Endothelial cell of umbilical vein (primary cell): Measurements from ENCODE around the gene VIPR2. TPM values are rescaled to one million over a fixed set of nuclear protein-coding genes. Genes with fewer than 3 reads are reported as not detected.

Source experiments
- BruUV-seq: library from RNA; stranded (reverse); fragments of 400-500 nt; replicated peaks from 2 replicates; lab custom pipeline; 2021; lab: Mats Ljungman, UMichigan
- CTCF ChIA-PET: fragments of 300-600, 350-600 bp; sonication (Branson Sonifier 250); formaldehyde crosslinking; loops from one replicate; lab custom pipeline; 2021; ENCODE audit warnings: antibody characterized with exemption, inconsistent platforms; lab: Charles Lee
- POLR2A ChIA-PET: fragments of 300-600, 350-600 bp; sonication (Branson Sonifier 250); formaldehyde crosslinking; loops from one replicate; lab custom pipeline; 2021; ENCODE audit warnings: antibody characterized with exemption, inconsistent platforms; lab: Charles Lee
- DNase-seq: peaks from one replicate; pipeline ENCODE4 v3.0.0-alpha.2; 2011; ENCODE audit warnings: low read depth, low spot score
- FAIRE-seq: peaks from 2 replicates; lab custom pipeline; 2011; peaks lifted over from hg19 to GRCh38; lab: Jason Lieb, UNC
- H2AFZ ChIP-seq: 2 replicates; pipeline ENCODE4 v1.6.0; 2012; ENCODE audit warnings: low read depth, low read length, control low read depth, inconsistent platforms
- H3K27ac ChIP-seq: 2 replicates; pipeline ENCODE4 v1.5.1; 2011; ENCODE audit warnings: low read depth, mild to moderate bottlenecking, control low read depth, low read length, moderate library complexity; ENCODE audit not compliant: insufficient read depth
- H3K27me3 ChIP-seq, 2 experiments: 2 replicates each; pipeline versions ENCODE4 v1.6.0 to v1.6.1; 2011; ENCODE audit warnings: low read length in 2 of 2, mixed read lengths in 1 of 2; ENCODE audit not compliant: control insufficient read depth in 2 of 2, insufficient read depth in 2 of 2
- H3K36me3 ChIP-seq, 2 experiments: 2 replicates in 1 of 2; 3 replicates in 1 of 2; pipeline ENCODE4 v1.5.1; 2011; ENCODE audit warnings: low read length in 2 of 2, mild to moderate bottlenecking in 1 of 2, moderate library complexity in 1 of 2; ENCODE audit not compliant: control insufficient read depth in 2 of 2, insufficient read depth in 2 of 2; ENCODE audit errors: extremely low read depth in 1 of 2
- H3K4me1 ChIP-seq: 3 replicates; pipeline ENCODE4 v1.5.1; 2011; ENCODE audit warnings: mild to moderate bottlenecking, low read length; ENCODE audit not compliant: control insufficient read depth, insufficient read depth; ENCODE audit errors: extremely low read depth
- H3K4me2 ChIP-seq: 2 replicates; pipeline ENCODE4 v1.6.1; 2011; ENCODE audit warnings: low read length, control low read depth, mixed read lengths; ENCODE audit not compliant: insufficient read depth
- H3K4me3 ChIP-seq, 3 experiments: fragments of 200-600 bp in 1 of 3; sonication (generic), shearing (Covaris generic) in 1 of 3; replicated peaks in 1 of 3; 2 replicates each; pipeline ENCODE4 v1.5.1; 2011 to 2016; ENCODE audit warnings: control low read depth in 3 of 3, low read length in 3 of 3, mild to moderate bottlenecking in 2 of 3, inconsistent platforms in 1 of 3, low read depth in 1 of 3, moderate library complexity in 1 of 3; ENCODE audit not compliant: insufficient read depth in 1 of 3
- H3K79me2 ChIP-seq: 2 replicates; pipeline ENCODE4 v1.6.0; 2012; ENCODE audit warnings: low read length, inconsistent platforms; ENCODE audit not compliant: control insufficient read depth, insufficient read depth
- H3K9ac ChIP-seq: replicated peaks from 2 replicates; pipeline ENCODE3; 2011; ENCODE audit warnings: low read length, control low read depth; ENCODE audit not compliant: insufficient read depth; ENCODE audit errors: extremely low read depth
- H3K9me1 ChIP-seq: replicated peaks from 3 replicates; pipeline ENCODE4 v1.6.0; 2011; ENCODE audit warnings: mild to moderate bottlenecking, low read length; ENCODE audit not compliant: control insufficient read depth, insufficient read depth; ENCODE audit errors: extremely low read depth
- H3K9me3 ChIP-seq: replicated peaks from 2 replicates; pipeline ENCODE4 v1.5.1; 2012; ENCODE audit warnings: low read length, inconsistent platforms; ENCODE audit not compliant: control insufficient read depth, insufficient read depth
- H4K20me1 ChIP-seq: replicated peaks from 2 replicates; pipeline ENCODE3; 2011; ENCODE audit warnings: mild to moderate bottlenecking, low read length; ENCODE audit not compliant: control insufficient read depth, insufficient read depth; ENCODE audit errors: extremely low read depth
- CTCF ChIP-seq, 2 donors: IDR thresholded peaks; 1 replicate in 1 of 2; 2 replicates in 1 of 2; pipeline ENCODE4 v1.5.1; 2011; ENCODE audit warnings: low read length in 2 of 2, mild to moderate bottlenecking in 2 of 2, moderate library complexity in 2 of 2, control low read depth in 1 of 2, inconsistent platforms in 1 of 2, low read depth in 1 of 2; ENCODE audit not compliant: insufficient read depth in 1 of 2; ENCODE audit errors: extremely low read depth in 1 of 2
- EZH2 ChIP-seq: IDR thresholded peaks from 2 replicates; pipeline ENCODE4 v1.6.1; 2012; ENCODE audit warnings: borderline replicate concordance, low read depth, mild to moderate bottlenecking, moderate library complexity, low read length, inconsistent platforms; ENCODE audit not compliant: severe bottlenecking
- FOS ChIP-seq: IDR thresholded peaks from 2 replicates; pipeline ENCODE4 v1.6.1; 2011; ENCODE audit warnings: mild to moderate bottlenecking, low read length, moderate library complexity, borderline replicate concordance; ENCODE audit not compliant: insufficient read depth
- GATA2 ChIP-seq: IDR thresholded peaks from 2 replicates; pipeline ENCODE4 v1.7.0; 2011; ENCODE audit warnings: low read depth, mild to moderate bottlenecking, moderate library complexity, mixed read lengths, low read length; ENCODE audit not compliant: insufficient read length, insufficient read depth
- JUN ChIP-seq: IDR thresholded peaks from 2 replicates; pipeline ENCODE4 v1.6.1; 2011; ENCODE audit warnings: borderline replicate concordance, low read depth; ENCODE audit not compliant: insufficient read length, insufficient read depth
- MAX ChIP-seq: IDR thresholded peaks from 2 replicates; pipeline ENCODE4 v1.6.1; 2011; ENCODE audit not compliant: insufficient read depth, insufficient read length
- MYC ChIP-seq: IDR thresholded peaks from one replicate; pipeline ENCODE4 v1.6.1; 2011; ENCODE audit warnings: mild to moderate bottlenecking, low read depth, low read length
- POLR2A ChIP-seq: IDR thresholded peaks from 2 replicates; pipeline ENCODE4 v1.6.1; 2012; ENCODE audit warnings: low read depth, mild to moderate bottlenecking, control low read depth, low read length
- POLR2AphosphoS5 ChIP-seq: IDR thresholded peaks from 2 replicates; pipeline ENCODE4 v1.6.1; 2012; ENCODE audit warnings: low read depth, mild to moderate bottlenecking, control low read depth, low read length, moderate library complexity; ENCODE audit not compliant: insufficient read depth
- dilution Hi-C: fragments of 300-500 bp; cut with MboI; formaldehyde crosslinking; loops from one replicate; pipeline ENCODE4 v1.15.0; 2019; ENCODE audit warnings: low sequenced_read_pairs; ENCODE audit not compliant: extremely low pct_ligation_motif_present
- intact Hi-C: fragments of 100-400 bp; cut with micrococcal nuclease; formaldehyde crosslinking; loops from one replicate; pipeline ENCODE4 v1.10.0; 2022
- polyA plus RNA-seq, 4 experiments: library from polyadenylated mRNA; depleted of rRNA in 3 of 4; stranded (reverse) in 3 of 4; unstranded in 1 of 4; fragments of >200 nt; gene quantifications; 2 replicates each; pipeline versions ENCODE4 v1.2.1 to v1.2.3, GENCODE V29; 2011 to 2012; ENCODE audit warnings: missing spikeins in 1 of 4
- total RNA-seq: library from RNA; stranded (reverse); gene quantifications from 2 replicates; pipeline ENCODE4 v1.2.3, GENCODE V29; 2021

VIPR2 gene
- total and polyA plus RNA-seq, 2 donors (not counting 3 experiments of a cell fraction or from before 2014, with no cell fraction given) = not detected

DNA sequence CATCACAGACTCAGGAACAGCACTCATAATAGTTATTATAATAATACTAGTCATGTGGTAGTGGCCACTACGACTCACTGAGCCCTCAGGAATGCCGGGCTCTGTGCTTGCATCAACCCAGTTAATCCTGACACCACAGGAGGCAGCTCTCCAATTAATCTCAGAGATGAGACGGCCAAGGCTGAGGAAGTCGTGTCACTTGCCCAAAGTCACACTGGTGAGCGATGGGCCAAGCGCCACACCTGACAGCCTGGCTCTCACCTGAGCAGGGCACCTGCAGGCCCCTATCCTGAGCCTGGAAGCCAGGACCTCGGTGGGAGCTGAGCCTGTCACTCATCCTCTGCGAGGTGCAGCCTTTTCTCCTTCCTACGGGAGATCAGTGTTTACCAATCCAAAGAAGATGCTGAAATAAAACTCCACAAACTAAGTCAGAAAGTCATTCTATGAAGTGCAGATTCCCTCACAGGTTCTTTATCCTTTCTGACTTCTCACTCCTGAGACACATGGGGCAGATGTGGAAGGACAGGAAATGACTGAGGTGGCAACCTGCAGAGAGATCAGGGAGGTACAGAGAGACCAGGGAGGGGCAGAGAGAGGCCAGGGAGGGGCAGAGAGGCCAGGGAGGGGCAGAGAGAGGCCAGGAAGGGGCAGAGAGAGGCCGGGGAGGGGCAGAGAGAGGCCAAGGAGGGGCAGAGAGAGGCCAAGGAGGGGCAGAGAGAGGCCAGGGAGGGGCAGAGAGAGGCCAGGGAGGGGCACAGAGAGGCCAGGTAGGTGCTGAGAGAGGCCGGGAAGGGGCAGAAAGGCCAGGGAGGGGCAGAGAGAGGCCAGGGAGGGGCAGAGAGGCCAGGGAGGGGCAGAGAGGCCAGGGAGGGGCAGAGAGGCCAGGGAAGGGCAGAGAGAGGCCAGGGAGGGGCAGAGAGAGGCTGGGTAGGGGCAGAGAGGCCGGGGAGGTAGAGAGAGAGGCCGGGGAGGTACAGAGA is 38.5 kb downstream of the VIPR2 start:
- no peaks in the 10 kb centered on the region for H3K27me3 ChIP-seq
- dilution Hi-C loops = no loop called here
- no peaks in the 10 kb centered on the region for H3K4me1 ChIP-seq
- FAIRE-seq (no peak), DNase-seq (no peak)
- TF ChIP-seq POLR2AphosphoS5 (no peak), POLR2A (no peak), MYC (no peak), JUN (no peak), MAX (no peak), EZH2 (no peak), CTCF (IDR thresholded peaks at IDR 0.05; ENCODE audit: extremely low read depth in 1 of 2, insufficient read depth in 1 of 2, low read depth in 1 of 2, low read length in 2 of 2) (no peak), GATA2 (no peak), FOS (no peak)
- intact Hi-C loops = no loop called here
- ChIA-PET POLR2A (no interaction called here), CTCF (no interaction called here)
- no peaks in the 10 kb centered on the region for H4K20me1 ChIP-seq
- H3K4me2 ChIP-seq = no peak overlapping the region
- no peaks in the 10 kb centered on the region for H3K9me3 ChIP-seq
- no peaks in the 10 kb centered on the region for H3K9me1 ChIP-seq
- H3K4me3 ChIP-seq = no peak overlapping the region
- H3K79me2 ChIP-seq = no peaks in the 10 kb centered on the region
- no TSS peak for BruUV-seq
- no peak overlapping the region for H2AFZ ChIP-seq
- H3K36me3 ChIP-seq = no peaks in the 10 kb centered on the region
- H3K9ac ChIP-seq = no peak overlapping the region
- no peak overlapping the region for H3K27ac ChIP-seq
